ENCODE data around the gene SOX12.

DNA sequence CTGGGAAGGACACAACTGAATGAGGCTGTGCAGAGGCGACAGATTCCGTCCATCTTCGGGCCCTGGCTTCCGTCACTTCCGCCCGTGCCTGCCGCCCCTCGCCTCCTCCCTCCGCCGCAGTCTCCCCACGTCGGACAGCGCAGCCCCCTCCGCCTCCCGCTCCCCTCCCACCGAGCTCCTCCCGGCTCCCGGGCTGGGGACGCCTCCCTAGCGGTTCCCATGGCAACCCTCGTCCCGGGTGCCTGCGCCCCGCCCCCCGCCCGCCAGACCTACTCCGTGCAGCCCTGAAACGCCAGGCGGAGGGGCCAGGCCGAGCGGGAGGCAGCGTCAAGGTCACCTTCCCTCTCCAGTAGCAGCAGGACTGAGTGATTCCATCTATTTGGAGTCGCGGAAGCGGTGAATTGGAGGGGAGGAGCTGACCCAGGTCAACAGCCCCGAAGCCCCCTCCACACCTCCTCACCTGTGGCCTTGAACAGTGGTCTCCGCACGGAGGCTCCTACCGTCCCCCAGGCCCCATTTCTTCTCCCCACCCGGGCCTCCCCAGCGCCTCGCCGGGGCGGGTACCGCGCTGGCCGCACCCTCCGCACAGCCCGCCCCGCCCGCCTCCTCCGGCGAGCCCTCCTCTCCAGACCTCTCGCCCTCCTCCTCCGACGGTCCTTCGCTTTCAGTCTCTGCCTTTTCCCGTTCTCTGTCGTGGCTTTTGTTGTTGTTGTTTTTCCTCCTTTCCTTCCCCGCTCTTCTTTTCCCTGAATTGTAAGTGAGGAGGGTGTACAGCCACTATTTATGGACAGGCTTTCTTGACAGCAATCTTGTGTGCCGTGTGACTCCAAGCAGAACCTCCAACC lies 22.5 kb downstream of the SOX12 start:
- TF ChIP-seq, protein P1, sequence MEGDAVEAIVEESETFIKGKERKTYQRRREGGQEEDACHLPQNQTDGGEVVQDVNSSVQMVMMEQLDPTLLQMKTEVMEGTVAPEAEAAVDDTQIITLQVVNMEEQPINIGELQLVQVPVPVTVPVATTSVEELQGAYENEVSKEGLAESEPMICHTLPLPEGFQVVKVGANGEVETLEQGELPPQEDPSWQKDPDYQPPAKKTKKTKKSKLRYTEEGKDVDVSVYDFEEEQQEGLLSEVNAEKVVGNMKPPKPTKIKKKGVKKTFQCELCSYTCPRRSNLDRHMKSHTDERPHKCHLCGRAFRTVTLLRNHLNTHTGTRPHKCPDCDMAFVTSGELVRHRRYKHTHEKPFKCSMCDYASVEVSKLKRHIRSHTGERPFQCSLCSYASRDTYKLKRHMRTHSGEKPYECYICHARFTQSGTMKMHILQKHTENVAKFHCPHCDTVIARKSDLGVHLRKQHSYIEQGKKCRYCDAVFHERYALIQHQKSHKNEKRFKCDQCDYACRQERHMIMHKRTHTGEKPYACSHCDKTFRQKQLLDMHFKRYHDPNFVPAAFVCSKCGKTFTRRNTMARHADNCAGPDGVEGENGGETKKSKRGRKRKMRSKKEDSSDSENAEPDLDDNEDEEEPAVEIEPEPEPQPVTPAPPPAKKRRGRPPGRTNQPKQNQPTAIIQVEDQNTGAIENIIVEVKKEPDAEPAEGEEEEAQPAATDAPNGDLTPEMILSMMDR (conservative IDR thresholded peaks at IDR 0.05; ENCODE audit: low read depth, low read length) = no peak
- no peak for TF ChIP-seq EZH2 (IDR thresholded peaks at IDR 0.05; ENCODE audit: borderline replicate concordance, low read depth, low read length, poor library complexity, severe bottlenecking)

All from A673 (cell line).